ENCODE measurements around the gene MAP3K13.

GRCh38 chr3:185503521-185503920 lies 140.6 kb downstream of the MAP3K13 start:
- no peak for TF ChIP-seq CTCF (IDR thresholded peaks at IDR 0.05; ENCODE audit: low read depth, low read length)
- TF ChIP-seq EZH2phosphoT487 (IDR thresholded peaks at IDR 0.05; ENCODE audit: low read depth), result no peak
